GM10266 (cell line): ENCODE data around the gene TMEM9B.
"Not testable (repeated sequence)": the region's sequence is repeated elsewhere in the genome, so short reads cannot be mapped to it uniquely, and the experiment has no call there.

Source experiments
- DNase-seq: peaks from one replicate; pipeline ENCODE4 v3.0.0; 2012; ENCODE audit errors: extremely low spot score
- CTCF ChIP-seq: IDR thresholded peaks from 2 replicates; pipeline ENCODE4 v1.5.1; 2012; ENCODE audit warnings: mild to moderate bottlenecking, low read depth; ENCODE audit not compliant: control insufficient read depth, insufficient read depth; ENCODE audit errors: missing control alignments

TMEM9B gene

GRCh38 chr11:8964324-8965320 lies at the start of gene TMEM9B:
TSS of gene TMEM9B (minus strand) at chr11:8964442. CDS start at chr11:8964313, 129 bp downstream.
- peak; percentile 89 for DNase-seq
- no peak for TF ChIP-seq CTCF

- no peak for DNase-seq
- TF ChIP-seq CTCF = no peak
Observed at GRCh38 chr11:9013373-9013772, 49.1 kb upstream of the TMEM9B start.

- not testable (repeated sequence) for DNase-seq
Observed at GRCh38 chr11:9009538-9009937, 45.3 kb upstream of the TMEM9B start.

GRCh38 chr11:9008661-9009060 lies 44.4 kb upstream of the TMEM9B start:
- no peak for TF ChIP-seq CTCF
- no peak for DNase-seq

GRCh38 chr11:9008011-9008550 lies 43.8 kb upstream of the TMEM9B start:
- DNase-seq = no peak

GRCh38 chr11:9005087-9005486 lies 40.8 kb upstream of the TMEM9B start:
- peak; percentile 32 for DNase-seq
- no peak for TF ChIP-seq CTCF

More at GRCh38 chr11:9008011-9008550, 43.8 kb upstream of the TMEM9B start:
- TF ChIP-seq CTCF = no peak

- no peak for DNase-seq
- TF ChIP-seq CTCF = no peak
Observed at GRCh38 chr11:9004183-9004926, 40.1 kb upstream of the TMEM9B start.
